K562 (cell line): ENCODE data around the gene DENND4C.

ENCODE experiments used
- DLX4 ChIP-seq: fragments of 250-450 bp; sonication (Bioruptor Pico); IDR thresholded peaks from 2 replicates; pipeline ENCODE4 v1.6.1; 2021; ENCODE audit warnings: mild to moderate bottlenecking
- E2F5 ChIP-seq: sonication (generic); formaldehyde crosslinking; IDR thresholded peaks from 2 replicates; pipeline ENCODE4 v1.8.0; 2022; ENCODE audit warnings: mild to moderate bottlenecking, missing genetic modification reagents
- HMGXB4 ChIP-seq: sonication (generic); formaldehyde crosslinking; IDR thresholded peaks from 2 replicates; pipeline ENCODE4 v1.8.1; 2023; ENCODE audit warnings: mild to moderate bottlenecking, missing genetic modification reagents
- JUN ChIP-seq, 2 experiments: sonication (generic) in 1 of 2; formaldehyde crosslinking in 1 of 2; IDR thresholded peaks; 2 replicates each; pipeline versions ENCODE4 v1.6.1 to v1.8.0; 2012 to 2022; ENCODE audit warnings: borderline replicate concordance in 2 of 2, mild to moderate bottlenecking in 2 of 2, improper control_type of control experiment in 1 of 2, low read depth in 1 of 2, low read length in 1 of 2, missing genetic modification reagents in 1 of 2
- KLF16 ChIP-seq: IDR thresholded peaks from 2 replicates; pipeline ENCODE4 v1.6.1; 2016; ENCODE audit warnings: antibody characterized with exemption
- ZNF655 ChIP-seq: fragments of 250-450 bp; sonication (Bioruptor Pico); IDR thresholded peaks from 2 replicates; pipeline ENCODE4 v1.5.0; 2021
- ZNF785 ChIP-seq: fragments of 250-450 bp; sonication (Bioruptor Pico); IDR thresholded peaks from 2 replicates; pipeline ENCODE4 v1.4.0; 2020; ENCODE audit warnings: mild to moderate bottlenecking

GRCh38 chr9:19216466-19216865, 14.0 kb upstream of the DENND4C start:
- TF ChIP-seq KLF16 (no peak), ZNF655 (CRISPR knock-in tag) (no peak), HMGXB4 (CRISPR knock-in tag) (no peak), JUN (IDR thresholded peaks at IDR 0.05; ENCODE audit: borderline replicate concordance, low read depth, low read length) (no peak), JUN (CRISPR knock-in tag; IDR thresholded peaks at IDR 0.05; ENCODE audit: borderline replicate concordance) (no peak), ZNF785 (CRISPR knock-in tag) (no peak), DLX4 (CRISPR knock-in tag) (no peak), E2F5 (no peak)
